Islet of Langerhans (tissue), 1 donor: ENCODE data around the gene RNF208.

Source experiments
- FAIRE-seq: peaks from one replicate; lab custom pipeline; 2011; peaks lifted over from hg19 to GRCh38; lab: Jason Lieb, UNC

Gene RNF208

DNA sequence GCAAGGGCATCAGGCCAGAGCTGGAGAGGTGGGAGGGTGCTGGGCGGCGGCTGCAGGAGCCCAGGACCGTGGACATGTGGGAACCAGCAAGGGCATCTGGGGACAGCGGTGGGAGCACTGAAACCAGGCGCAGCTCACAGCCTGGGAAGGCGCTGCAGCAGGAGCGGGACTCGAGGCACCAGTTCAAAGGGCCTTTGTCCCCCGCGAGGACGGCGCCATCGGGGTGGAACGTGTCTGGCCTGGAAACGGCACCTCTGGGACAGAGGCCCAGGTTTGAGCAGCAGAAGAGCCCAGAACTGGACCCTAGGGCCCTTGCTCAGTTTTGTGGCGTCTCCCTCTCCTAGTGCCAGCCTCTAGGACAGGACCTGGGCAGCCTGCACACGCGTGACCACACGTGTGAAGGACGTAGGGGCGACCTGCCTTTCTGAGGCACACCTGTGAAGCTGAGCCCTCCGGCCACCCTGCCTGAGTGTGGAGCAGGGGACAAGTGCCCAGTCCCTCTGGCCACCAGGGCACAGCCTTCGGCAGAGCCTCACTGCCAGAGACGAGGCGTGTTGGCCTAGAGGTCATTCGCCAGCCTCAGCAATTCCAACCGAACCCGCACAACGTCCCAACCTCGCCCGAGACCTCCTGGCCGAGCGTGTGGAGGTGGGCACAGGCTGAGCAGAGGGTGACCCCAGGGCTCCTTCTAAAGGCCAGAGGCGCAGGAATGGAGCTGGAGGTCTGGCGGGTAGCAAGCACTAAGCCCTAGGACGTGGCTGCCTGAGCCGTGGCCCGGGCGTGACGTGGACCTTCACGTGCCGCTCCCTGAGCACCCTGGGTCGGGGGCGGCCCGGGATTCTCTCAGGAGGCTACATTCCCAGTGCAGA lies 48.0 kb downstream of the RNF208 start:
- no peak for FAIRE-seq

DNA sequence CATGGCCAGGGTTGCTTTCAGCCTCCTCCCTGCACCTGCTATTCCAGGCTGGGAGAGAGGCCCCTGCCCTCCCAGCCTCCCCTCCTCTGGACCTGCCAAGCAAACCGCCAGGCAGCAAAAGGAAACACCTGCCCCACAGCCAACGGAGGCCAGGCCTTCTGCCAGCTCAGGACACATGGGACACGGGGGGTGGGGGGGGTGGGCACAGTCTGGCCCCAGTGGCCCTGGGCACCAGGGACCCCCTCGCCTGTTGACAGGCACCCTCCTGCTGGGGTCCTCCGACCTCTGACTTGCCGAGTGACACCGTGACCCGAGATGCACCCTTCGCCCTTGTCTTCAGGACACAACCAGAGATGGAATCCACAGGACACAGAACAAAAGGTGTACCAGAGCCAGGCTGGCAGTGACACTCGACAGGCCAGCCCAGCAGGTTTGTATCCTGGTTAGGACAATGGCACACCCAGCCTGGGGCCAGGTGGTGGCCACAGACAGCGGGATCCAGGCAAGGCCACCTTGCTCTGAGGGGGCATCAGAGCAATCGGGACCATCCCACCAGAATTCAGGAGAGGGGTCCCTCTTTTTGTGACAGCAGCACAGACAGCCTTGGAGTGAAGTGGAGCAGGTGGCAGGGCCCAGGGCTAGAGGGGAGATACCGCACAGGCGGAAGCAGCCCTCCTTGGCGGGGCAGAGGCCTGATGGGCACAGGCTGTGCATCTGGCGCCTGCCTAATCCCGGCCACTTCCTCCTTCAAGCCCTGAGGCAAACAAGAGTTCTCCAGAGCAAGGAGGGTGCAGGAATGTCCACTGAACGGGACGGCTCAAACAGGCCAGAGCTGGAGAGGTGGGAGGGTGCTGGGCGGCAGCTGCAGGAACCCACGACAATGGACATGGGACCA lies 48.9 kb downstream of the RNF208 start:
- no peak for FAIRE-seq

DNA sequence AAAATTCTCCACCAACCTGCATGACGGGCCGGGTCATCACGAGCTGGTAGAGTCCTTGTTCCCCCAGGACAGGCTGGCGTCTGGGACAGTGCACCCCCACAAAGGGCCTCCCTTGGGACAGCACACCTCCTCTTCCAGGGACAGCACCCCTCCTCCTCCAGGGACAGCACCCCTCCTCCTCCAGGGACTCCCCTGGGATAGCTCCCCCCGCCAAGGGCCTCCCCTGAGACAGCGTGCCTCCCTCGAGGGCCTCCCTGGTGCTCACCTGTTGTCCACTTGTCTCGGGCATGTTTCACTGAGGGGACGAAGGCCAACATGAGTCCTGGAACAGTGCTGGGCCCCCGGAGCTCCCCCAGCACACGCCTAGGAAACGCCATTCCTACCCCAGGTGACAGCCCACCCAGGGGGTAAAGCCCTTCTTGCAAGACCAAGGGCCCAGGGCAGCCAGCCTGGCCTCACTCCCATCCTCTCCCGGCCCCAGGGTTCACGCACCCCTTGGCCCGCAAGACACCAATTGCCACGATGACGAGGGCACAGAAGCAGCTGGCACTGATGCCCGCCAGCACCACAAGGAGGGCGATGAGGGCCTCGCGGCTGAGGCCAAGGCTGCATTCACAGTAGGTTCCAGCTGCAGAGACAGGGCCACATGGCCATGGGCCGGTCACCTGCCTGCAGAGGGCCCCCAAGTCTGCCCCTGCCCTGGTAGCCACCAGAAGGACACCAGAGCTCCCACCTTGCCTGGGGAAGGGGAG lies 50.7 kb downstream of the RNF208 start:
- no peak for FAIRE-seq

DNA sequence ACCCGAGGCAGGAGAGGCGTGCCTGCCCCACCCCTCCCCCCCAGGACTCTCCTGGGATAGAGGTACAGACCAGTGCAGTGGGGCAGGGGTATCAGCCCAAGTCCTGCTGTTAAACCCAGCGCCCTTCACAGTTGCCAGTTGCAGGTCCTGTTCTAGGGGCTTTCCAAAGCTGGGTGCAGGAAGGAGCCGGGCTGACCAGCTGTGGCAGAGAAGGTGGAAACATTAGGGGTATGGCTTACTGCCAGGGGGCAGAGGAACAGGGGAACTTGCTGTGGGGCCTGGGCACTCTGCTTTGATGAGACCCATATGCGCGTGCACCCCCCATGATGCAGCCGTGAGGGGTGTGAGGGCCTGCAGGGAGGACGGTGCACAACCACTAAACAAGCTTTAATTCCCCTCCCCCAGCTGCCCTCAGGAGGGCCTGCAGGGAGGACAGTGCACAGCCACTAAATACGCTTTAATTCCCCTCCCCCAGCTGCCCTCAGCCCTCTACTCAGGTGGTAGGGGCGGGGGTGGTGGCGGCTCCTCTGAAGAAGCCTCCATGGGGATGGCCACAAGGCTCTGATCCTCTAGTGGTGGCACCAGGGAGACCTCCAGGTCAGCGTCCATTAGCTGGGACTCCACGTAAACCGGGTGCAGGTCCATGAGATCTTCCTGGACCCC lies 51.4 kb downstream of the RNF208 start:
- FAIRE-seq: no peak
